Left ventricle myocardium inferior (tissue), 1 donor: ENCODE data around the gene PNMA5. TPM values are rescaled to one million over a fixed set of nuclear protein-coding genes. Genes with fewer than 3 reads are reported as not detected.
"Not testable (repeated sequence)": the region's sequence is repeated elsewhere in the genome, so short reads cannot be mapped to it uniquely, and the experiment has no call there.

Experiments
- DNase-seq: peaks from one replicate; pipeline ENCODE4 v3.0.0-alpha.2; 2020
- H3K27ac ChIP-seq: fragments of 200-600 bp; replicated peaks from 2 replicates; pipeline ENCODE4 v1.8.0; 2021
- H3K27me3 ChIP-seq: fragments of 200-600 bp; 2 replicates; pipeline ENCODE4 v1.8.0; 2021; ENCODE audit warnings: low read depth
- H3K36me3 ChIP-seq: fragments of 200-600 bp; 2 replicates; pipeline ENCODE4 v1.8.0; 2021
- H3K4me1 ChIP-seq: fragments of 200-600 bp; 2 replicates; pipeline ENCODE4 v1.8.0; 2021
- H3K4me3 ChIP-seq: fragments of 200-600 bp; 2 replicates; pipeline ENCODE4 v1.8.0; 2021; ENCODE audit warnings: mild to moderate bottlenecking, moderate library complexity
- H3K9me3 ChIP-seq: fragments of 200-600 bp; replicated peaks from 2 replicates; pipeline ENCODE4 v1.8.0; 2021
- CTCF ChIP-seq: fragments of 200-600 bp; IDR thresholded peaks from 2 replicates; pipeline ENCODE4 v1.8.0; 2021; ENCODE audit warnings: antibody characterized with exemption, mild to moderate bottlenecking, borderline replicate concordance
- intact Hi-C: fragments of 100-400 bp; cut with micrococcal nuclease; formaldehyde crosslinking; loops from one replicate; pipeline ENCODE4 v1.11.0; 2022
- long read RNA-seq: library from polyadenylated mRNA; unstranded; transcript quantifications from one replicate; pipeline ENCODE4 v2.0.0, GENCODE V29; 2021
- total RNA-seq: library from RNA; stranded (reverse); fragmentation: NEBNext Ultra II Directional; extraction: Animal tissue kit (Norgen Biotek cat#: 25700); gene quantifications from one replicate; pipeline ENCODE4 v1.2.1, GENCODE V29; 2021
- donor health status: DM: no; HTN: yes; CAD: no; lungs with severe emphysema.

Gene PNMA5
- total RNA-seq = not detected
- long read RNA-seq = 0 reads

GRCh38 chrX:152993933-152994332 is at the start of gene PNMA5:
TSS of gene PNMA5 (minus strand) at chrX:152994116. CDS start at chrX:152991598, 2,518 bp downstream.
- Histone ChIP-seq H3K27ac (no peak within 1 kb of the TSS), H3K36me3 (no peaks in the 10 kb centered on the region), H3K4me1 (no peaks in the 10 kb centered on the region), H3K4me3 (no peak within 1 kb of the TSS), H3K9me3 (no peaks in the 10 kb centered on the region), H3K27me3 (no peaks in the 10 kb centered on the region)
- no peak for DNase-seq
- TF ChIP-seq CTCF = no peak
- intact Hi-C loops = no loop called here

GRCh38 chrX:153032397-153033118 is 38.6 kb upstream of the PNMA5 start:
- peak; percentile 83 for TF ChIP-seq CTCF
- intact Hi-C loops = no loop called here
- peak overlapping the region; percentile 58 for H3K4me3 ChIP-seq
- peak; percentile 74 for DNase-seq
- no peaks in the 10 kb centered on the region for H3K9me3 ChIP-seq
- no peaks in the 10 kb centered on the region for H3K4me1 ChIP-seq
- no peaks in the 10 kb centered on the region for H3K27me3 ChIP-seq
- H3K36me3 ChIP-seq = no peaks in the 10 kb centered on the region
- H3K27ac ChIP-seq = peak overlapping the region; percentile 30

- intact Hi-C loops = no loop called here
- no peaks in the 10 kb centered on the region for H3K4me1 ChIP-seq
- H3K27ac ChIP-seq = no peak overlapping the region
- H3K4me3 ChIP-seq = no peak overlapping the region
- DNase-seq = no peak
- TF ChIP-seq CTCF = no peak
- no peaks in the 10 kb centered on the region for H3K27me3 ChIP-seq
- H3K9me3 ChIP-seq = no peaks in the 10 kb centered on the region
- no peaks in the 10 kb centered on the region for H3K36me3 ChIP-seq
Observed at GRCh38 chrX:153030801-153031200, 36.9 kb upstream of the PNMA5 start.

GRCh38 chrX:153029875-153030274 is 36.0 kb upstream of the PNMA5 start:
- no peaks in the 10 kb centered on the region for H3K4me1 ChIP-seq
- DNase-seq = no peak
- H3K27ac ChIP-seq = no peak overlapping the region
- no peak overlapping the region for H3K4me3 ChIP-seq
- H3K9me3 ChIP-seq = no peaks in the 10 kb centered on the region
- intact Hi-C loops = no loop called here
- no peaks in the 10 kb centered on the region for H3K36me3 ChIP-seq
- no peaks in the 10 kb centered on the region for H3K27me3 ChIP-seq
- TF ChIP-seq CTCF = no peak

- TF ChIP-seq CTCF = no peak
- H3K27ac ChIP-seq = no peak overlapping the region
- H3K4me1 ChIP-seq = no peaks in the 10 kb centered on the region
- no peak for DNase-seq
- no peaks in the 10 kb centered on the region for H3K27me3 ChIP-seq
- H3K36me3 ChIP-seq = no peaks in the 10 kb centered on the region
- intact Hi-C loops = no loop called here
- H3K9me3 ChIP-seq = no peaks in the 10 kb centered on the region
- no peak overlapping the region for H3K4me3 ChIP-seq
Observed at GRCh38 chrX:153029162-153029561, 35.2 kb upstream of the PNMA5 start.

GRCh38 chrX:153028487-153028886 is 34.6 kb upstream of the PNMA5 start:
- H3K27me3 ChIP-seq, intact Hi-C loops: not testable (repeated sequence)

GRCh38 chrX:153026501-153026900 is 32.6 kb upstream of the PNMA5 start:
- H3K4me1 ChIP-seq, H3K9me3 ChIP-seq, H3K27me3 ChIP-seq, intact Hi-C loops, DNase-seq, H3K4me3 ChIP-seq, H3K27ac ChIP-seq, H3K36me3 ChIP-seq: not testable (repeated sequence)

More at GRCh38 chrX:153028487-153028886, 34.6 kb upstream of the PNMA5 start:
- not testable (repeated sequence) for H3K36me3 ChIP-seq, H3K9me3 ChIP-seq, H3K27ac ChIP-seq, DNase-seq, H3K4me1 ChIP-seq, H3K4me3 ChIP-seq
